ENCODE measurements around the gene CDIP1. TPM values are rescaled to one million over a fixed set of nuclear protein-coding genes. Genes with fewer than 3 reads are reported as not detected.

CDIP1 gene
- total and polyA plus RNA-seq, 10 of the 15 experiments (the other 5 are each of a cell fraction or from before 2014, with no cell fraction given): 6.1 to 32.4 (median 13.6) TPM

- Histone ChIP-seq H3K27ac (ENCODE audit: control insufficient read depth, insufficient read depth) (no peak overlapping the region), H3K9me3 (replicated peaks; ENCODE audit: control insufficient read depth, insufficient read depth, low read length) (peaks cover 12% of the 10 kb centered on the region), H4K20me1 (ENCODE audit: control insufficient read depth, insufficient read depth) (no peaks in the 10 kb centered on the region), H3K4me3 (peak overlapping the region; percentile 70; the same call in 1 of the 2 replicates), H3K4me2 (ENCODE audit: control insufficient read depth, insufficient read depth) (peak overlapping the region; percentile 41; the same call in 1 of the 2 replicates), H3K27me3 (replicated peaks in 1 of 2; ENCODE audit: control insufficient read depth in 2 of 2, insufficient read depth in 2 of 2, low read length in 1 of 2) (no peaks in the 10 kb centered on the region; a peak in 1 of 4 replicates), H3K36me3 (ENCODE audit: control insufficient read depth in 2 of 2, insufficient read depth in 2 of 2, low read length in 1 of 2) (peaks cover 0 to 4% of the 10 kb centered on the region in 2 experiments; a peak in 2 of 4 replicates), H2AFZ (ENCODE audit: control insufficient read depth, low read depth, low read length) (no peak overlapping the region), H3K79me2 (ENCODE audit: control insufficient read depth, insufficient read depth, low read length) (peaks cover 18% of the 10 kb centered on the region), H3K9ac (ENCODE audit: control insufficient read depth, insufficient read depth, low read length) (no peak overlapping the region; the same call in 1 of the 2 replicates), H3K4me1 (ENCODE audit: control insufficient read depth, insufficient read depth, low read length) (peaks cover 11% of the 10 kb centered on the region)
- ChIA-PET POLR2A (interaction anchor here (0.6 to 2.3 kb wide), 6 partner anchors 13 to 256 kb away, joined by 3 to 6 read pairs (median 4); no protein-coding TSS in a partner anchor), CTCF (interaction anchor here (1.1 to 1.9 kb wide), 5 partner anchors 11 to 88 kb away, joined by 4 to 21 read pairs (median 4); partner anchors contain the start of gene MGRN1), RAD21 (ENCODE audit: unreplicated experiment) (interaction anchor here (0.6 to 1.7 kb wide), 5 partner anchors 32 to 1027 kb away, joined by 3 to 8 read pairs (median 4); partner anchors contain the start of gene MGRN1), SMC1A (ENCODE audit: uncharacterized antibody, unreplicated experiment) (interaction anchor here (0.7 to 1.9 kb wide), 5 partner anchors 12 to 48 kb away, joined by 3 to 6 read pairs (median 3); no protein-coding TSS in a partner anchor)
- no peak for DNase-seq (ENCODE audit: low read depth, low spot score)
- in situ Hi-C loops (cut with MboI): loop anchor here (10.0 kb wide), 1 partner anchor 58 kb away; no protein-coding TSS in a partner anchor
- FAIRE-seq: no peak
- WGBS (ENCODE audit: insufficient coverage, insufficient replicate concordance, low lambda C conversion rate, missing lambda C conversion rate): 85% methylated on average over 14 of the region's 15 CpGs
- BruUV-seq (replicated peaks): no TSS peak
- ATAC-seq: no peak
- intact Hi-C loops (cut with micrococcal nuclease; ENCODE audit: unreplicated experiment): no loop called here
- TF ChIP-seq MLLT1 (IDR thresholded peaks at IDR 0.05): no peak
- TF ChIP-seq HDAC6 (IDR thresholded peaks at IDR 0.05; ENCODE audit: unreplicated experiment): no peak
- TF ChIP-seq NR2F1 (conservative IDR thresholded peaks at IDR 0.05): no peak
- TF ChIP-seq MAX (IDR thresholded peaks at IDR 0.05; ENCODE audit: low read depth, low read length): no peak
- no peak for TF ChIP-seq CHD4 (IDR thresholded peaks at IDR 0.05)
- TF ChIP-seq MTA2 (IDR thresholded peaks at IDR 0.05; ENCODE audit: low read depth): no peak
- no peak for TF ChIP-seq E2F4 (IDR thresholded peaks at IDR 0.05; ENCODE audit: low read depth, low read length)
- TF ChIP-seq E2F8 (IDR thresholded peaks at IDR 0.05; ENCODE audit: low read depth, partially characterized antibody): no peak
- no peak for TF ChIP-seq NRF1 (conservative IDR thresholded peaks at IDR 0.05; ENCODE audit: low read depth, low read length)
- no peak for TF ChIP-seq SREBF1 (IDR thresholded peaks at IDR 0.05; ENCODE audit: low read length)
- TF ChIP-seq SRF (IDR thresholded peaks at IDR 0.05; ENCODE audit: low read depth in 2 of 2, low read length in 2 of 2): no peak
- TF ChIP-seq NR2C2 (IDR thresholded peaks at IDR 0.05; ENCODE audit: borderline replicate concordance, control insufficient read depth, insufficient read length, low read depth): no peak
- no peak for TF ChIP-seq CBX3 (IDR thresholded peaks at IDR 0.05; ENCODE audit: borderline replicate concordance, low read depth)
- TF ChIP-seq ATF3 (IDR thresholded peaks at IDR 0.05; ENCODE audit: borderline replicate concordance, extremely low read depth, low read depth, low read length): no peak
Measured at GRCh38 chr16:4536391-4537106, 2.0 kb downstream of the CDIP1 start.

Data from GM12878 (cell line).